GM19324 (cell line): ENCODE measurements around the gene CHIT1.

Experiments used
- ATAC-seq: cut with Tn5 transposase; IDR thresholded peaks from one replicate; pipeline ENCODE4 v1.9.1; 2021; ENCODE audit warnings: mild to moderate bottlenecking, moderate library complexity; ENCODE audit not compliant: unreplicated experiment, low FRiP score

CHIT1 gene

GRCh38 chr1:203217668-203218067 is 11.8 kb downstream of the CHIT1 start:
- no peak for ATAC-seq

DNA sequence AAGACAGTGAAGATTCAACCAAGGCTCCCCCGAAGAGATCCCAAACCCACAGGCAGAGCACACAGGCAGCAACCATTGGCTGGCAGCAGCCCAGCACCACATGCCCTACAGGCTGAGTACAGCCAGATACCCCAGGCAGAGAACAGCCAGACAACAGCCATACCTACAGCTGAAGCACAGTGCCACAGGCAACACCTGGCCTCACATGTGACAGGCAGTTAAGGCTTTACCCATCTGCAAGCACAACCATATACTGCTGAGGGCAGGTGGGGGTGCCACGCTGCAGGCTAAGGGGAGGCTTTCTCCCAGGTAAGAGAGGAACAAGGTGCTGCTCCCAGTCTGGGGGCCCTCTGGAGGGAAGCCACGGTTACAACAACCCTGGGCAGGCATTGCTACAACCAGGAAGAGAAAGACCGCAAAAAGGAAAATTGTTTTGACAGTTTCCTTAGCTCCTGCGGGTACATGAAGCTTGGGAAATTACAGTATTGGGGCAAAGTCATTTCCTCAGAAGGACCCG is 12.3 kb downstream of the CHIT1 start:
- no peak for ATAC-seq

DNA sequence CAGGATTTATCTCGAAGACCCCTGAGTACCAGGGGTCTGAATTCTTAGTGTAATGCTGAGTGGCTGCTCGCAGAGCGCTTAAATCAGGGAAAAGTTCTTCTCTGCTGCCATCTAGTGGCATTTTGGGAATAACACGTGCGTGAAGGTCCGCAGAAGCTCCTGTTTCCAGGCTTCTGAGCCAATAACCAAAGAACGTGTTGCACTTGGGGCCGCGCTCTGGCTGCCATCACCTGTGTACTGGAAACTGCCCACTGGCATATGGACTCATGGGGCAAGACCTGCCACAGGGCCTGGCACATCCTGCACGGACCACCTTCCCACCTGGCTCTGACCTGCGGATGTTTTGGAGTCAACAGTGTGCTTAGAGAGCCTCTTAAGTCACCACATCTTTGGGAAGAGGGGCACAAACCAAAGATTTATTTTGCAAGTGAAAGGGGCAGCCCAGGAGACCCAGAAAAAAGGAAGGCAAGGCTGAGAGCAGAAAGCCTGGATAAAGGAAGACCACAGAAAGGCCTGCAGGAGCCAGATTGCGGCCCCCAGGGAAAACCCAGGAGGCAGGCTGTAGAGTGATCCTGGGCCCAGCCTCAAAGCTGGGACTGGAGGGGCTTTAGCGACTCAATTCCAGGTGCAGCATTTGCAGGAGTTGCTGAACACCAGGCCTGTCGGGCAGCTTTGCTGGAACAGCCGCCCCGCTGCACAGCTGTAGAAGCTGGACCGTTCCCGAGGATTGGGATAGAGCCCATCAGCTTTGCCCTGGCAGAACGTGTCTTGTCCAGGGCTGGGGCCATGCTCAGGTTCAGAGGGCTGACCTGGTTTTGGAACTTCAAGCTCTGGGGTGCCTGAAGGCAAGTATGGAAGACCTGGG is 13.0 kb downstream of the CHIT1 start:
- ATAC-seq: no peak

DNA sequence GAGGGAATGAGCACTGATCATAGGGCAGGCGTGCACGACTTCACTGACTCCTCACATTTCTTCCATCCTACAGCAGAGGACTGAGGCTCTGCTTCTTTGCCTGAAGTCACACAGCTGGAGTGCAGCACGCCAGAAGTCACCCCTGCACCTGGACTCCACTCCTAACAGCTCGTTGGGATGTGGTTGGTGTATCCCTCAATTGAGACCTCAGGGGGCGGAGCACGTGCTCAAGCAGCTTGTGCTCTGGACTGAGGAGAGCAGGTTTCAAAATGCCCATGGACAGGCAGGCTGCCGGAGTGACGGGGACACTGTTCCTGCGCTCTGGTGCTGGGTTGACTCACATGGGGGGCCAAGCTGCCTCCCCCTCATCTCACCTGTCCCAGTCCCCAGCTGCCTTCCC is 13.9 kb downstream of the CHIT1 start:
- no peak for ATAC-seq

DNA sequence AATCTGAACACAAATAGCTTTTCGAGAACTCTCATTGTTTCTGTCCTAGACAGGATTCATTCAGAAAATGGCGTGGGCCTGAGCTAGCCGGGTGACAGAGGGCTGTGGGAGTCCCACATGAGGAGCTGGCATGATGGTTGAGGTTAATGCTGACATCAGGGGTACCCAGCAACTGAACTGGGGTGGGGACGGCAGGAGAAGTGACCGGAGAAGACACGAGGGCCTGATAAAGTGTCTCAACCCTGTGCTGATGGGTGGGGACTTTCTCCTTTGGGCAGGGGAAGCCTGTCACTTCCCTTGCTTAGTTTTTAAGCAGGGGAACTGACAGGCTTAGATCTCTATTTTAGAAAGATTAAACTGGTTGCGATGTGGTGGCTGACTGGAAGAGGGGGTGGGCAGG is 14.6 kb downstream of the CHIT1 start:
- ATAC-seq: no peak

DNA sequence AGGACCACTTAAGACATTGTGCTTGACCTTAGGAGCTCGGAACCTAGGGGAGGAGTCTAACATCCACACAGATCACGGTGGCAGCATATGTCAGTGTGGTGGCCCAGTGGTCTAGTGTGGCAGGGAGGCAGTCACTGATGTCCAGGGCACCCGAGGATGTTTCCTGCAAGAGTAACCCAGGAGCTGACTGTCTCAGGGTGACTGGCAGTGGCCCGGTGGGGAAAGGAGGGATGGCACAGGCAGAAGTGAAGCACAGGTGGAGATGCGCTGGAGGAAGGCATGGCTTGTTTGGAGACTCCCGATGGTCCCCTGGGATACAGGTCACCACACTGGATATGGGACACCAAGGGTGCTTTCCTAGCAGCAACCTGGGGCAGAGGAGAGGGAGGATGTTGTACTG is 16.3 kb downstream of the CHIT1 start:
- ATAC-seq: no peak

DNA sequence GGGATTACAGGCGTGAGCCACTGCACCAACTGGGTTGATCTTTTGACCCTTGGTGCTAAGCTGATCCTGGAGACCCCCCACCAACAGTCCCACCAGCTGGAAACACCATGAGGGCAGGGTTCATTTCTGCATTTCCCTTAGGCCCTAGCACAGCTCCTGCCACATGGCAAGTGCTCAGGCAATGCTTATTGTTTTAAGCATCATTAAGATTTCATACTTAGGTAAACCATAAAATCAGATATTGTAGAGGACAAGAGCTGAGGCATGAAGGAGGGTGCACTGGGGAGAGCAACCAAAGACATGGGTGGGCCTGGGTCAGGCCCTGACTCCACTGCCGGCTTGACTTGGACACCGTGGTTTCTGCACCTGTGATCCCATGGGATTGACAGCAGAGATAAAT is 17.7 kb downstream of the CHIT1 start:
- ATAC-seq: no peak

DNA sequence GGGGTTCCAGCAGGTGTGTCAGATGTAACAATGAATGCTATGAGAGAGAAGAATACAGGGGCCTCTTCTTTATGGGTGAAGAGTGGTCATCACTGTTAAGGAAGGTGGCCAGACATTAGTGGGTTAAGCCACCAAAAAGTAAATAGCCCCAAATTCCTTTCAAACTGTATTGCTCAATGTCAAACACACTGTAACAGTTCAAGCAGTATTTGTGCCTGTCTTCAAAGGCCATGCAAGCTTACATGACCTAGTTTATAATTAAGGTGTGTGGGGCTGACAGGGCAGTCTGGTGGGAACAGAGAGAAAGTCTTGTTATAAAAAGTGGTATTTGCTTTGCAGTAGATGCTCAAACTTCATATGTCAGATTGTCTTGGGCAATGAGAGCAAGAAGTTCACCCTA is 18.5 kb downstream of the CHIT1 start:
- no peak for ATAC-seq

DNA sequence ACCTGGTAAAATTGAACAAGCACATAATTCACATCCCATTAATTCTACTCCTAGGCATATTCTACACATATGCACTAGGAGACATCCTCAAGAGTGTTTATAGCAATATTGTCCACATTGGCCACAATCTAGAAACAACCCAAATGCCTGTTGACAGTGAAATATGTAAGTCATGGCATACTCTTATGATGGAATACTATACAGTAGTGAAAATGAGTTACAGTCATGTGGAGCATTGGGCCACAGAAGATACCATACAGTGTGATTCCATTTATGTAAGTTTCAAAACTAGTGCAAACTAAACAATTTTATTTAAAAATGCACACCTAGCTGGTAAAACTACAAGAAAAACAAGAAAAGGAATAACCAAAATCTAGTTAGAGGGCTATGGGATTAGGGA is 19.1 kb downstream of the CHIT1 start:
- ATAC-seq: no peak

- no peak for ATAC-seq
Observed at GRCh38 chr1:203208181-203208580, 21.3 kb downstream of the CHIT1 start.

- no peak for ATAC-seq
Observed at GRCh38 chr1:203207751-203208150, 21.7 kb downstream of the CHIT1 start.

- no peak for ATAC-seq
Observed at GRCh38 chr1:203206129-203206687, 23.3 kb downstream of the CHIT1 start.

DNA sequence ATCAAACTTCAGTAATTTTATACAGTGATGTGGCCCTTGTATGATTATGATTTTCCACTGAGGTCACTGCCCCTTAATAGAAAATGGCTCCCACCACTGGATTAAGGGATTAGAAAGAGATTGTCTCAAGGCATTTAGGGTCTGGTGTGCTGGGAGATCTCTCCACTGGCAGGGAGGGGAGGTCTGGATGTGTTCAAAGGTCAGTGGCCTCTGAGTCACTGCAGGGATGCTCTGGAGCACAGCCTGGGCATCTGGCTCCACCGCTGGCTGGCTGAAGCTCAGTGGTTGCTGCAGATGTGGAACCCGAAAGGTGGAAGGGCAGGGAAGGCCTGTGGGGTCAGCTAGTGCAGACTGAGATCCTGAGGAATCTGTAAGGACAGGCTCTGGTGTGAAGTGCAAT is 24.7 kb downstream of the CHIT1 start:
- no peak for ATAC-seq

GRCh38 chr1:203202431-203203245 is 26.8 kb downstream of the CHIT1 start:
- no peak for ATAC-seq

GRCh38 chr1:203201516-203202205 is 27.8 kb downstream of the CHIT1 start:
- no peak for ATAC-seq

DNA sequence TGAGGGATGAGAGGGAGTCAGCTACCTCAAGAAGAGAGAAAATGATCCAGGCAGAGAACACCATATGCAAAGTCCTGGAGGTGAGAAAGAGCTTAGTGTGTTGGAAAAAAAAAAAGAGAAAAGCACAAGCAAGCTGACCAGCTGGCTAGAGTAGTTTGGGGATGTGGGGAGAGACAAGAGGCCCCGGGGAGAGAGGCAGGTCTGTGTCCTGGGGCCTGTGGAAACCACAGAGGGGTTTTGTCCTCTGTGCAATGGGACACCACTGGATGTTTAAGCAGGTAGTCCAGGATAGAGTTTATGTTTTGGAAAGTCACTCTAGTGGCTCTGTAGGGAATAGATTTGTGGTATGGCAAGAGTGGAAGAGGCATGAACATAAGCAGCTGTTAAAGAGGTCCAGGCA is 28.6 kb downstream of the CHIT1 start:
- ATAC-seq: no peak

DNA sequence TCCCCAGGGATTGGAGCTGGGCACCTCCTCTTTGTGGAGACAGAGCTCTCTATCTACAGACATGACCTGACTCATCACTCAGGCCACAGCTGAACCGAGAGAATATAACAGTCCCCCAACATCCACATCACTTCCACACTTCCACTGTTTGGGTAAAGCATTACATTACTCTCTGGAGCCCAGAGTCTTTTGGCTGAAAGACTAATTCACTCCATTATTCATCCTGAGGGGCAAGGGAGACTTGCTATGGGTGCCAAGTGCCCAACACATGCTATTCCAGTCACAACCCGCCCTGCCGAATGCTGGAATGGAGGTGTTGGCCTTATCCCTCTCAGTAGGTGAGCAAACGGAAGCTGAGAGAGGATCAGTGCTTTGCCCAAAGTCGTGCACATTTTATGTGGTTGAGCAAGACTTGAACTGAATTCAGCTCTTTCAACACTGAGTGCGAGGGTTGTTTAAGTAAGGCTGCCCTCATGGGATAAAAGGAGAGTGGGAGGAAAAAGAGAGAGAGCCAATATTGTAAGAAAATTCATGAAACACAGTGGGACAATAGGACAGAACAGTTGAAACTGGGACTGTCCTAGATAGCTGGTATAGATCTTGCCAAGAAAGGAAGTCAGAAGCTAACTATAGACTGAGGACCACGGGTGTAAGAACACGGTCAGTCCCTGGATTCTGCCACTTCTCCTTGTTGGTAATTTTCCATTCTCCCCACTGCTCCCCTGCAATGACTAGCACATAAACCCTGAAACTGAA is 29.5 kb downstream of the CHIT1 start:
- no peak for ATAC-seq

DNA sequence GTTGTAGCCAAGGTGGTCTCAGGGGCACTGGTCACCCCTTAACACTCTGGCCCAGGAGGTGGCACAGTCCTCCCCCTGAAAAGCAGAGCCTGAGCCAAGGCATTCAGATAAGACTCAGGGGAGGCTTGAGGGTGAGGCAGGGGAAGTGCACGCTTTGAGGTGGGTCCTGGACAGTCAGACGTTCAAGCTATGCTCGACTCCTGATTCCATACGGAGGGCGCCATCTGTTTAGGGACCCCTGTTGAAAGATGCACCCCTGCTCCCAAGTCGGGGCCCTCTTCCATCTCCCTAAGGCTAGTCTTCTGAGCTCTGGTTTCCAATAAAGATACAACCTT is 30.0 kb downstream of the CHIT1 start:
- no peak for ATAC-seq

DNA sequence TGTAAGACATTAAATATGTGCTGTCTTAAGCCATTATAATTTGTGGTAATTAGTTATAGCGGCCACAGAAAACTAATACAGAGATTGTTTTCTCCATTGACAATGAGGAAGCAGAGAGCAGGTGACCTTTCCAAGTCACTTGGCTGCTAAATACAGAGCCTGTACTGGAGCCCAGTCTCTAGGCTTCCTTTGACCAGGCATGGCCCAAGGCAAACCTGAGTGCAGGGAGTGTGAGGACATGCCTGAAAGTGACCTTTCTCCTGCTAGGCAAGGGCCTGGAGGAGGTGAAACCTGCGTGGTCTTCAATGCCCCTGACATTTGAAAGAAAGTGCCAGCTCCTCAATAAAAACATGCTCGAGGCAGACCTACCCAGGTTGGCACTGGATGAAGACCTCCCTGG is 30.5 kb downstream of the CHIT1 start:
- ATAC-seq: no peak

GRCh38 chr1:203197625-203198024 is 31.8 kb downstream of the CHIT1 start:
- no peak for ATAC-seq
